ENCODE measurements around the gene PTTG2.

PTTG2 gene

GRCh38 chr4:38005637-38006036, 45.4 kb downstream of the PTTG2 start:
- Histone ChIP-seq H3K27me3 (ENCODE audit: control insufficient read depth, insufficient read depth, low read length) (no peaks in the 10 kb centered on the region), H3K36me3 (ENCODE audit: control insufficient read depth, insufficient read depth, low read length) (no peaks in the 10 kb centered on the region), H3K4me3 (ENCODE audit: low read length) (no peak overlapping the region), H3K4me1 (ENCODE audit: control insufficient read depth, insufficient read depth, low read length) (peaks cover 11% of the 10 kb centered on the region), H3K9ac (ENCODE audit: low read length) (no peak overlapping the region), H3K9me3 (ENCODE audit: control insufficient read depth, low read length) (no peaks in the 10 kb centered on the region)

DNA sequence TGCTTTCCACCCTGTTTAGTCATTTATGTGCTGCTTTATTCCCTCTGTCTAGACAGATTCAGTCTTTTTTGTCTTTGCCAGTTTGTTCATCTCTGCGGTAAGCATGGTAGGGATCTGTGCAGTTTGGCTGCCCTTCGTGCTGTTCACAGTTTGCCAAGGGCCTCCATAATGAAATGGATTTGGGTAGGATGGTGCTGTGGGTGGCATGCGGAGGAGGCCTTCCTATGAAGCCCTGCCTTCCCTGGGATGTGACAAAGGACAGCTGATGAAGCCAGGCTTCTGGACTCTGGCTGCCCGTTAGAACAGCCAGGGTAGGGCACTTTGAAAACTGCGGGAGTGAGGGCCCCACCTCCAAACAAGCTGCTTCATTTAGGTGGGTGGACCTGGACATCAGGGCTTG, 47.4 kb downstream of the PTTG2 start:
- Histone ChIP-seq H3K4me1 (ENCODE audit: control insufficient read depth, insufficient read depth, low read length) (peaks cover 11% of the 10 kb centered on the region), H3K27me3 (ENCODE audit: control insufficient read depth, insufficient read depth, low read length) (no peaks in the 10 kb centered on the region), H3K4me3 (ENCODE audit: low read length) (no peak overlapping the region), H3K9ac (ENCODE audit: low read length) (no peak overlapping the region), H3K36me3 (ENCODE audit: control insufficient read depth, insufficient read depth, low read length) (no peaks in the 10 kb centered on the region), H3K9me3 (ENCODE audit: control insufficient read depth, low read length) (no peaks in the 10 kb centered on the region)

DNA sequence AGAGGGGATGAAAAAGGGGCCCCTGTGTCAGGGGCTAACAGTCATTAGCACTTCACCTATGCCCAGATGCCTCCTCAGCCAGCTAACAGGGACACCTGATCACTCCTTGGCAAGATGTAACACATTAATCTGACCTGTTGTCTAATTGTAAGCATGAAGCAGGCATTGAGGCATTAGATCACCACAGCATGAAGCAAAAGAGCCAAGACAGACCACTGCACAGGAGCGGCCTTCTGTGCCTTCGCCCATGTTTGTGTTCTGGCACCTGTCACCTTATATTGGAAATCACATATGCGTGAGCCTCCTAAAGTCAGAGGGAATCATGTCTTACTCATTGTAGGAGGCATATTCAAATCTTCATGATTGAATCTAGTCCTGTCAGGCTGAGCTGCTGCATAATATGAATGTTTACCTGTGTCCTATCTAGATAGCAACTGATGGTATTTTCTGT, 48.4 kb downstream of the PTTG2 start:
- Histone ChIP-seq H3K4me1 (ENCODE audit: control insufficient read depth, insufficient read depth, low read length) (peaks cover 13% of the 10 kb centered on the region), H3K4me3 (ENCODE audit: low read length) (no peak overlapping the region), H3K9ac (ENCODE audit: low read length) (no peak overlapping the region)

GRCh38 chr4:38009421-38009820, 49.2 kb downstream of the PTTG2 start:
- Histone ChIP-seq H3K27me3 (ENCODE audit: control insufficient read depth, insufficient read depth, low read length) (no peaks in the 10 kb centered on the region), H3K4me1 (ENCODE audit: control insufficient read depth, insufficient read depth, low read length) (peaks cover 22% of the 10 kb centered on the region), H3K9me3 (ENCODE audit: control insufficient read depth, low read length) (no peaks in the 10 kb centered on the region), H3K36me3 (ENCODE audit: control insufficient read depth, insufficient read depth, low read length) (no peaks in the 10 kb centered on the region), H3K9ac (ENCODE audit: low read length) (no peak overlapping the region), H3K4me3 (ENCODE audit: low read length) (no peak overlapping the region)

More for the DNA sequence above, 48.4 kb downstream of the PTTG2 start:
- no peaks in the 10 kb centered on the region for H3K36me3 ChIP-seq (ENCODE audit: control insufficient read depth, insufficient read depth, low read length)
- H3K27me3 ChIP-seq (ENCODE audit: control insufficient read depth, insufficient read depth, low read length), result no peaks in the 10 kb centered on the region
- no peaks in the 10 kb centered on the region for H3K9me3 ChIP-seq (ENCODE audit: control insufficient read depth, low read length)

- H3K4me3 ChIP-seq (ENCODE audit: low read length), result no peak overlapping the region
- H3K4me1 ChIP-seq (ENCODE audit: control insufficient read depth, insufficient read depth, low read length), result peaks cover 20% of the 10 kb centered on the region
- no peak overlapping the region for H3K9ac ChIP-seq (ENCODE audit: low read length)
- H3K36me3 ChIP-seq (ENCODE audit: control insufficient read depth, insufficient read depth, low read length), result no peaks in the 10 kb centered on the region
- H3K9me3 ChIP-seq (ENCODE audit: control insufficient read depth, low read length), result no peaks in the 10 kb centered on the region
- no peaks in the 10 kb centered on the region for H3K27me3 ChIP-seq (ENCODE audit: control insufficient read depth, insufficient read depth, low read length)
Measured at GRCh38 chr4:38009949-38010348, 49.8 kb downstream of the PTTG2 start.
